NB4 (cell line): ENCODE measurements around the gene ACTR3C.

ENCODE experiments used
- MYC ChIP-seq: IDR thresholded peaks from 2 replicates; pipeline ENCODE4 v1.6.1; 2011; ENCODE audit warnings: low read depth, low read length
- TF ChIP-seq, protein P1 (sequence below): IDR thresholded peaks from one replicate; pipeline ENCODE4 v1.5.1; 2012; ENCODE audit warnings: low read depth, low read length
- TF ChIP-seq, protein P2 (sequence below): IDR thresholded peaks from 2 replicates; pipeline ENCODE4 v1.6.1; 2011; ENCODE audit warnings: low read depth, low read length

DNA sequence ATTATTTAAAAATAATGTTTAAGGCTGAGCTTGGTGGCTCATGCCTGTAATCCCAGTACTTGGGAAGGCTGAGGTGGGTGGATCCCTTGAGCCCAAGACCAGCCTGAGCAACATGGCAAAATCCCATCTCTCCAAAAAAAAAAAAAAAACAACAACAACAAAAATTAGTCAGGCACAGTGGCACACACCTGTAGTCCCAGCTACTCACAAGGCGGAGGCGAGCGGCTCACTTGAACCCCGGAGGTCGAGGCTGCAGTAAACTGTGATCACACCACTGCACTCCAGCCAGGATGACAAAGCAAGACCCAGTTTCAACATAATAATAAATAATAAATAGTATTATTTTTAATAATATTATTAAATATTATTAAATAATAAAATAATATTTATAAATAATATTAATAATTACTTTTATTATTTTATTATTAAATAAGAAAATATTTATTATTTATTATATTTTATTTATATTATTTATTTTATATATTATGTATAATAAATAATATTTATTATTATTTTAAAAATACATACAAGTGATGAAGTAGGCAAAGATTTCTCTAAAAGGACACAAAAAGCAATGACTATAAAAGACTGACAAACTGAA lies 8.6 kb downstream of the ACTR3C start:
- no peak for TF ChIP-seq MYC
- TF ChIP-seq, protein P1, sequence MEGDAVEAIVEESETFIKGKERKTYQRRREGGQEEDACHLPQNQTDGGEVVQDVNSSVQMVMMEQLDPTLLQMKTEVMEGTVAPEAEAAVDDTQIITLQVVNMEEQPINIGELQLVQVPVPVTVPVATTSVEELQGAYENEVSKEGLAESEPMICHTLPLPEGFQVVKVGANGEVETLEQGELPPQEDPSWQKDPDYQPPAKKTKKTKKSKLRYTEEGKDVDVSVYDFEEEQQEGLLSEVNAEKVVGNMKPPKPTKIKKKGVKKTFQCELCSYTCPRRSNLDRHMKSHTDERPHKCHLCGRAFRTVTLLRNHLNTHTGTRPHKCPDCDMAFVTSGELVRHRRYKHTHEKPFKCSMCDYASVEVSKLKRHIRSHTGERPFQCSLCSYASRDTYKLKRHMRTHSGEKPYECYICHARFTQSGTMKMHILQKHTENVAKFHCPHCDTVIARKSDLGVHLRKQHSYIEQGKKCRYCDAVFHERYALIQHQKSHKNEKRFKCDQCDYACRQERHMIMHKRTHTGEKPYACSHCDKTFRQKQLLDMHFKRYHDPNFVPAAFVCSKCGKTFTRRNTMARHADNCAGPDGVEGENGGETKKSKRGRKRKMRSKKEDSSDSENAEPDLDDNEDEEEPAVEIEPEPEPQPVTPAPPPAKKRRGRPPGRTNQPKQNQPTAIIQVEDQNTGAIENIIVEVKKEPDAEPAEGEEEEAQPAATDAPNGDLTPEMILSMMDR, result no peak
- TF ChIP-seq, protein P2, sequence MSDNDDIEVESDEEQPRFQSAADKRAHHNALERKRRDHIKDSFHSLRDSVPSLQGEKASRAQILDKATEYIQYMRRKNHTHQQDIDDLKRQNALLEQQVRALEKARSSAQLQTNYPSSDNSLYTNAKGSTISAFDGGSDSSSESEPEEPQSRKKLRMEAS, result no peak
